A549 (cell line): Measurements from ENCODE around the gene MAMLD1. TPM values are rescaled to one million over a fixed set of nuclear protein-coding genes. Genes with fewer than 3 reads are reported as not detected.

Experiments used
- ATAC-seq, 2 experiments: fragments of 200-7000 bp in 1 of 2; fragments of >200 bp in 1 of 2; cut with Nextera tagmentation in 1 of 2; cut with Tn5 transposase in 1 of 2; 3 replicates each; pipeline versions ENCODE4 v1.8.0 to v1.9.1; 2018 to 2020; ENCODE audit warnings: mild to moderate bottlenecking in 1 of 2, moderate library complexity in 1 of 2
- CTCF ChIA-PET: fragments of 300-600 bp; sonication (Branson Sonifier 250); formaldehyde crosslinking; extraction: SDS; loops from one replicate; lab custom pipeline; 2021; ENCODE audit warnings: antibody characterized with exemption, inconsistent platforms; lab: Yijun Ruan, JAX
- POLR2A ChIA-PET: fragments of 350-600 bp; formaldehyde crosslinking; extraction: SDS; loops from one replicate; lab custom pipeline; 2021; ENCODE audit warnings: antibody characterized with exemption, inconsistent platforms; lab: Yijun Ruan, JAX
- DNase-seq, 2 experiments: peaks; one replicate each; pipeline versions ENCODE4 v3.0.0 to v3.0.0-alpha.2; 2011 to 2016; ENCODE audit warnings: low read depth in 1 of 2, low spot score in 1 of 2
- FAIRE-seq: peaks from 2 replicates; lab custom pipeline; 2011; peaks lifted over from hg19 to GRCh38; lab: Jason Lieb, UNC
- H3K27ac ChIP-seq, 2 experiments: fragments of >200 bp; sonication (Bioruptor Twin); formaldehyde crosslinking; 3 replicates each; pipeline ENCODE4 v1.5.1; 2016 to 2017
- H3K4me1 ChIP-seq: fragments of >200 bp; sonication (Bioruptor Twin); formaldehyde crosslinking; 3 replicates; pipeline ENCODE4 v1.6.1; 2016
- H3K4me2 ChIP-seq: fragments of >200 bp; sonication (Bioruptor Twin); formaldehyde crosslinking; 3 replicates; pipeline ENCODE4 v1.6.1; 2016
- H3K4me3 ChIP-seq: fragments of >200 bp; sonication (Bioruptor Twin); formaldehyde crosslinking; 3 replicates; pipeline ENCODE4 v1.5.1; 2016
- H3K9me3 ChIP-seq: fragments of >200 bp; sonication (Bioruptor Twin); formaldehyde crosslinking; 3 replicates; pipeline ENCODE4 v1.6.1; 2016
- CHD2 ChIP-seq: fragments of 150-350 bp; IDR thresholded peaks from 2 replicates; pipeline ENCODE4 v1.6.1; 2014; ENCODE audit warnings: low read length; ENCODE audit not compliant: partially characterized antibody
- EHF ChIP-seq: fragments of 250-450 bp; sonication (Bioruptor Pico); IDR thresholded peaks from 2 replicates; pipeline ENCODE4 v1.5.0; 2020; ENCODE audit warnings: mild to moderate bottlenecking
- EP300 ChIP-seq, 2 experiments: fragments of >200 bp; sonication (Bioruptor Twin); formaldehyde crosslinking; IDR thresholded peaks; 2 replicates in 1 of 2; 3 replicates in 1 of 2; pipeline ENCODE4 v1.6.1; 2016 to 2017
- ESRRA ChIP-seq: fragments of 150-350 bp; IDR thresholded peaks from 2 replicates; pipeline ENCODE4 v1.6.1; 2014; ENCODE audit warnings: mild to moderate bottlenecking, low read length, borderline replicate concordance
- FOSL2 ChIP-seq, 2 experiments: fragments of 450-650 bp in 1 of 2; fragments of >200 bp in 1 of 2; sonication (Bioruptor Twin) in 1 of 2; formaldehyde crosslinking; IDR thresholded peaks; 2 replicates each; pipeline versions ENCODE4 v1.5.0 to v1.6.1; 2016 to 2020; ENCODE audit warnings: mild to moderate bottlenecking in 1 of 2, moderate library complexity in 1 of 2
- GATA3 ChIP-seq: IDR thresholded peaks from 2 replicates; pipeline ENCODE4 v1.6.1; 2012; ENCODE audit warnings: borderline replicate concordance
- HDAC2 ChIP-seq: fragments of 200-600 bp; sonication (generic); IDR thresholded peaks from 2 replicates; pipeline ENCODE4 v1.6.1; 2016
- HEYL ChIP-seq: fragments of 250-450 bp; sonication (Bioruptor Pico); IDR thresholded peaks from 2 replicates; pipeline ENCODE4 v1.8.0; 2021; ENCODE audit warnings: mild to moderate bottlenecking, moderate library complexity
- HOXB13 ChIP-seq: fragments of 250-450 bp; sonication (Bioruptor Pico); IDR thresholded peaks from 2 replicates; pipeline ENCODE4 v1.5.0; 2020; ENCODE audit warnings: low read depth, mild to moderate bottlenecking, moderate library complexity
- HOXB5 ChIP-seq: fragments of 250-450 bp; sonication (Bioruptor Pico); IDR thresholded peaks from 2 replicates; pipeline ENCODE4 v1.5.0; 2020; ENCODE audit warnings: mild to moderate bottlenecking, moderate library complexity
- MAFK ChIP-seq: fragments of 450-650 bp; IDR thresholded peaks from 2 replicates; pipeline ENCODE4 v1.6.1; 2014; ENCODE audit not compliant: partially characterized antibody
- NR3C1 ChIP-seq: fragments of >200 bp; sonication (Bioruptor Twin); formaldehyde crosslinking; IDR thresholded peaks from 3 replicates; pipeline ENCODE4 v1.6.1; 2017
- PHF8 ChIP-seq: fragments of 200-600 bp; sonication (generic); IDR thresholded peaks from 2 replicates; pipeline ENCODE4 v1.6.1; 2016; ENCODE audit warnings: low read depth, mild to moderate bottlenecking, antibody characterized with exemption, moderate library complexity, borderline replicate concordance
- POLR2A ChIP-seq: IDR thresholded peaks from 2 replicates; pipeline ENCODE4 v1.6.1; 2012; ENCODE audit warnings: mild to moderate bottlenecking, low read length
- RCOR1 ChIP-seq: fragments of 150-350 bp; IDR thresholded peaks from 2 replicates; pipeline ENCODE4 v1.6.1; 2014; ENCODE audit warnings: antibody characterized with exemption, low read length, low read depth
- RFX5 ChIP-seq: fragments of 450-650 bp; IDR thresholded peaks from 2 replicates; pipeline ENCODE4 v1.7.1; 2014; ENCODE audit warnings: antibody characterized with exemption, mild to moderate bottlenecking, moderate library complexity
- SREBF2 ChIP-seq: fragments of 450-650 bp; IDR thresholded peaks from 2 replicates; pipeline ENCODE4 v1.6.1; 2014; ENCODE audit warnings: mild to moderate bottlenecking, moderate library complexity
- ZFP36 ChIP-seq: fragments of 450-650 bp; IDR thresholded peaks from 2 replicates; pipeline ENCODE4 v1.6.1; 2014; ENCODE audit warnings: borderline replicate concordance; ENCODE audit not compliant: partially characterized antibody
- ZNF302 ChIP-seq: fragments of 250-450 bp; sonication (Bioruptor Pico); IDR thresholded peaks from 2 replicates; pipeline ENCODE4 v1.9.0; 2021; ENCODE audit warnings: inconsistent platforms, mild to moderate bottlenecking, moderate library complexity
- WGBS: methylation state at CpG from one replicate; pipeline ENCODE4 v1.1.6; 2017; ENCODE audit errors: missing lambda C conversion rate; 5-methylcytosine and 5-hydroxymethylcytosine counted together
- polyA plus RNA-seq, 4 experiments: library from polyadenylated mRNA; depleted of rRNA in 3 of 4; stranded (reverse); fragments of >200 nt; fragmentation: RNase III in 1 of 4; extraction: RNeasy Plus Mini Kit Qiagen cat#74134 plus additional on column Dnase treatment in 1 of 4; gene quantifications; 2 replicates in 3 of 4; 3 replicates in 1 of 4; pipeline ENCODE4 v1.2.3, GENCODE V29; 2011 to 2017
- TF ChIP-seq, protein P1 (sequence below): fragments of 450-650 bp; IDR thresholded peaks from 2 replicates; pipeline ENCODE4 v1.6.1; 2014; ENCODE audit warnings: antibody characterized with exemption
- TF ChIP-seq, protein P2 (sequence below): fragments of >200 bp; sonication (Bioruptor Twin); formaldehyde crosslinking; IDR thresholded peaks from 2 replicates; pipeline ENCODE4 v1.6.1; 2016
- TF ChIP-seq, protein P3 (sequence below): fragments of 200-600 bp; sonication (generic); IDR thresholded peaks from 2 replicates; pipeline ENCODE4 v1.6.1; 2016; ENCODE audit warnings: antibody characterized with exemption, mild to moderate bottlenecking, moderate library complexity
- TF ChIP-seq, protein P4 (sequence below): fragments of >200 bp; sonication (Bioruptor Twin); formaldehyde crosslinking; IDR thresholded peaks from 3 replicates; pipeline ENCODE4 v1.6.1; 2016
- TF ChIP-seq, protein P5 (sequence below): fragments of 150-350 bp; IDR thresholded peaks from 2 replicates; pipeline ENCODE4 v1.6.1; 2014; ENCODE audit warnings: low read depth, mild to moderate bottlenecking, low read length
- TF ChIP-seq, protein P6 (sequence below): fragments of 250-450 bp; sonication (Bioruptor Pico); IDR thresholded peaks from 2 replicates; pipeline ENCODE4 v1.5.0; 2020; ENCODE audit warnings: low read depth, mild to moderate bottlenecking, moderate library complexity
- TF ChIP-seq, protein P7 (sequence below): IDR thresholded peaks from 2 replicates; pipeline ENCODE4 v1.6.1; 2012; ENCODE audit warnings: low read depth, borderline replicate concordance

Gene MAMLD1
- polyA plus RNA-seq, 2 of the 4 experiments (the other 2 are of a cell fraction) = 1.2 to 2.3 TPM

DNA sequence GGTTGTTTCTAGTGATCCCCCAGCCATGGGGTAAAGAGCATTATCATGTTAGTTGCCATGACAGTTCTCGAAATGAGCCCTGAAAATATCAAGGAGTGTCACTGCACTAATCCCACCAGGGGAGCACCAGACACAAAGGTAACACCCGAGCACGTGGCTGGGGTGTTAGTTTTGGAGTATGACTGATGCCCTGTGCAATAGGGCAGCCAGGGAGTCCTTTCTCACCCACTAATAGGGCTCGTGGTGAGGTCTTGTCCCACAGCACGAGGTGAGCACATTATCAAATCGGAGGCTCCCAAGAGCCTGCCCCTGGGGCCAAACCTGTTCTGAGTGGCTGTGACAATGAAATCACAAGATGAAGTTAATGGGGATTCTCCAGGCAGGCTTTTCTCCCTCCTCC is 9.6 kb downstream of the MAMLD1 start:
- no peaks in the 10 kb centered on the region for H3K4me1 ChIP-seq
- CTCF ChIA-PET = no interaction called here
- ATAC-seq = no peak
- no peak overlapping the region for H3K27ac ChIP-seq
- DNase-seq = no peak
- TF ChIP-seq CHD2 (no peak), NR3C1 (no peak), RFX5 (no peak), GATA3 (no peak), RCOR1 (no peak), SREBF2 (no peak), ZNF302 (CRISPR knock-in tag) (no peak), ZFP36 (no peak), FOSL2 (IDR thresholded peaks at IDR 0.05) (no peak), FOSL2 (CRISPR knock-in tag; IDR thresholded peaks at IDR 0.05) (no peak)
- TF ChIP-seq, protein P1, sequence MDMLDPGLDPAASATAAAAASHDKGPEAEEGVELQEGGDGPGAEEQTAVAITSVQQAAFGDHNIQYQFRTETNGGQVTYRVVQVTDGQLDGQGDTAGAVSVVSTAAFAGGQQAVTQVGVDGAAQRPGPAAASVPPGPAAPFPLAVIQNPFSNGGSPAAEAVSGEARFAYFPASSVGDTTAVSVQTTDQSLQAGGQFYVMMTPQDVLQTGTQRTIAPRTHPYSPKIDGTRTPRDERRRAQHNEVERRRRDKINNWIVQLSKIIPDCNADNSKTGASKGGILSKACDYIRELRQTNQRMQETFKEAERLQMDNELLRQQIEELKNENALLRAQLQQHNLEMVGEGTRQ = no peak
- TF ChIP-seq, protein P2, sequence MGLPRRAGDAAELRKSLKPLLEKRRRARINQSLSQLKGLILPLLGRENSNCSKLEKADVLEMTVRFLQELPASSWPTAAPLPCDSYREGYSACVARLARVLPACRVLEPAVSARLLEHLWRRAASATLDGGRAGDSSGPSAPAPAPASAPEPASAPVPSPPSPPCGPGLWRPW = no peak
- TF ChIP-seq, all 56 proteins: peak for 0
- H3K4me3 ChIP-seq = no peak overlapping the region
- H3K9me3 ChIP-seq = no peaks in the 10 kb centered on the region
- POLR2A ChIA-PET = no interaction called here
- WGBS = 77% methylated on average over 3 of the region's 6 CpGs
- no peak overlapping the region for H3K4me2 ChIP-seq
- FAIRE-seq = no peak

DNA sequence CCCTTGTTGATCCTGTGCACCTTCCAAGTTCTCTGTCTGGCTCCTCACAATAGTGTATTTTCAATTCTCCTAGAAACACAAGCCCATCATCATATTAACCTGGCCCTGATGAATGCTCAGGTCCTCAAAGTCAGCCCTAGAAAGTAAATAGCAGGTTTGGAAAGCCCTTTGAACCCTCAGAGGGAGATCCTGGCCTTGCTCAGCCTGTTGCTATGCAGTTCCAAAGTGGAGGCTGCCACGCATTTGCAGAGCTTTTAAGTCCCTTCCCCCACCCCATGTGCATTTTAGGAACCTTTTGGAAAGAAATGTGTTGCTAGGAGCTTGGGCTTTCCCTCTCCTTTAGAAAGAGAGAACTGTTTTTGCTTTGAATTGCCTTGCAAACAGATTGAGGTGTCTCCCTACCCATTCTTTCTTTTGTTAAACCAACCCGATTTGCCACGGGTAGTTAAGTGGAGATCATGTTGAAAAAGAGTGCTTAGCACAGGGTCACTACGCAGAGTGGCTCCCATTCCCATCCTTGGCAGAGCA is 12.2 kb downstream of the MAMLD1 start:
- FAIRE-seq (no peak), DNase-seq (no peak), ATAC-seq (no peak)
- H3K9me3 ChIP-seq = no peaks in the 10 kb centered on the region
- 88% methylated on average over 4 of the region's 4 CpGs for WGBS
- H3K4me2 ChIP-seq = no peak overlapping the region
- CTCF ChIA-PET = interaction anchor here (1.1 to 3.0 kb wide), 2 partner anchors 9 to 264 kb away, joined by 3 to 15 read pairs; no protein-coding TSS in a partner anchor
- H3K27ac ChIP-seq = no peak overlapping the region
- POLR2A ChIA-PET = no interaction called here
- no peaks in the 10 kb centered on the region for H3K4me1 ChIP-seq
- TF ChIP-seq HOXB5 (CRISPR knock-in tag) (no peak), RCOR1 (no peak), ZFP36 (no peak), HEYL (CRISPR knock-in tag) (no peak), POLR2A (no peak), PHF8 (no peak), EHF (CRISPR knock-in tag) (no peak), EP300 (IDR thresholded peaks at IDR 0.05) (no peak), HOXB13 (CRISPR knock-in tag) (no peak), MAFK (no peak), ESRRA (no peak), NR3C1 (no peak), HDAC2 (no peak)
- TF ChIP-seq, protein P3, sequence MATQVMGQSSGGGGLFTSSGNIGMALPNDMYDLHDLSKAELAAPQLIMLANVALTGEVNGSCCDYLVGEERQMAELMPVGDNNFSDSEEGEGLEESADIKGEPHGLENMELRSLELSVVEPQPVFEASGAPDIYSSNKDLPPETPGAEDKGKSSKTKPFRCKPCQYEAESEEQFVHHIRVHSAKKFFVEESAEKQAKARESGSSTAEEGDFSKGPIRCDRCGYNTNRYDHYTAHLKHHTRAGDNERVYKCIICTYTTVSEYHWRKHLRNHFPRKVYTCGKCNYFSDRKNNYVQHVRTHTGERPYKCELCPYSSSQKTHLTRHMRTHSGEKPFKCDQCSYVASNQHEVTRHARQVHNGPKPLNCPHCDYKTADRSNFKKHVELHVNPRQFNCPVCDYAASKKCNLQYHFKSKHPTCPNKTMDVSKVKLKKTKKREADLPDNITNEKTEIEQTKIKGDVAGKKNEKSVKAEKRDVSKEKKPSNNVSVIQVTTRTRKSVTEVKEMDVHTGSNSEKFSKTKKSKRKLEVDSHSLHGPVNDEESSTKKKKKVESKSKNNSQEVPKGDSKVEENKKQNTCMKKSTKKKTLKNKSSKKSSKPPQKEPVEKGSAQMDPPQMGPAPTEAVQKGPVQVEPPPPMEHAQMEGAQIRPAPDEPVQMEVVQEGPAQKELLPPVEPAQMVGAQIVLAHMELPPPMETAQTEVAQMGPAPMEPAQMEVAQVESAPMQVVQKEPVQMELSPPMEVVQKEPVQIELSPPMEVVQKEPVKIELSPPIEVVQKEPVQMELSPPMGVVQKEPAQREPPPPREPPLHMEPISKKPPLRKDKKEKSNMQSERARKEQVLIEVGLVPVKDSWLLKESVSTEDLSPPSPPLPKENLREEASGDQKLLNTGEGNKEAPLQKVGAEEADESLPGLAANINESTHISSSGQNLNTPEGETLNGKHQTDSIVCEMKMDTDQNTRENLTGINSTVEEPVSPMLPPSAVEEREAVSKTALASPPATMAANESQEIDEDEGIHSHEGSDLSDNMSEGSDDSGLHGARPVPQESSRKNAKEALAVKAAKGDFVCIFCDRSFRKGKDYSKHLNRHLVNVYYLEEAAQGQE = no peak
- TF ChIP-seq, protein P4, sequence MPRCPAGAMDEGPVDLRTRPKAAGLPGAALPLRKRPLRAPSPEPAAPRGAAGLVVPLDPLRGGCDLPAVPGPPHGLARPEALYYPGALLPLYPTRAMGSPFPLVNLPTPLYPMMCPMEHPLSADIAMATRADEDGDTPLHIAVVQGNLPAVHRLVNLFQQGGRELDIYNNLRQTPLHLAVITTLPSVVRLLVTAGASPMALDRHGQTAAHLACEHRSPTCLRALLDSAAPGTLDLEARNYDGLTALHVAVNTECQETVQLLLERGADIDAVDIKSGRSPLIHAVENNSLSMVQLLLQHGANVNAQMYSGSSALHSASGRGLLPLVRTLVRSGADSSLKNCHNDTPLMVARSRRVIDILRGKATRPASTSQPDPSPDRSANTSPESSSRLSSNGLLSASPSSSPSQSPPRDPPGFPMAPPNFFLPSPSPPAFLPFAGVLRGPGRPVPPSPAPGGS = no peak
- TF ChIP-seq, protein P5, sequence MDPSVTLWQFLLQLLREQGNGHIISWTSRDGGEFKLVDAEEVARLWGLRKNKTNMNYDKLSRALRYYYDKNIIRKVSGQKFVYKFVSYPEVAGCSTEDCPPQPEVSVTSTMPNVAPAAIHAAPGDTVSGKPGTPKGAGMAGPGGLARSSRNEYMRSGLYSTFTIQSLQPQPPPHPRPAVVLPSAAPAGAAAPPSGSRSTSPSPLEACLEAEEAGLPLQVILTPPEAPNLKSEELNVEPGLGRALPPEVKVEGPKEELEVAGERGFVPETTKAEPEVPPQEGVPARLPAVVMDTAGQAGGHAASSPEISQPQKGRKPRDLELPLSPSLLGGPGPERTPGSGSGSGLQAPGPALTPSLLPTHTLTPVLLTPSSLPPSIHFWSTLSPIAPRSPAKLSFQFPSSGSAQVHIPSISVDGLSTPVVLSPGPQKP = no peak
- TF ChIP-seq, protein P6, sequence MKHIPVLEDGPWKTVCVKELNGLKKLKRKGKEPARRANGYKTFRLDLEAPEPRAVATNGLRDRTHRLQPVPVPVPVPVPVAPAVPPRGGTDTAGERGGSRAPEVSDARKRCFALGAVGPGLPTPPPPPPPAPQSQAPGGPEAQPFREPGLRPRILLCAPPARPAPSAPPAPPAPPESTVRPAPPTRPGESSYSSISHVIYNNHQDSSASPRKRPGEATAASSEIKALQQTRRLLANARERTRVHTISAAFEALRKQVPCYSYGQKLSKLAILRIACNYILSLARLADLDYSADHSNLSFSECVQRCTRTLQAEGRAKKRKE (CRISPR knock-in tag) = no peak
- TF ChIP-seq, protein P7, sequence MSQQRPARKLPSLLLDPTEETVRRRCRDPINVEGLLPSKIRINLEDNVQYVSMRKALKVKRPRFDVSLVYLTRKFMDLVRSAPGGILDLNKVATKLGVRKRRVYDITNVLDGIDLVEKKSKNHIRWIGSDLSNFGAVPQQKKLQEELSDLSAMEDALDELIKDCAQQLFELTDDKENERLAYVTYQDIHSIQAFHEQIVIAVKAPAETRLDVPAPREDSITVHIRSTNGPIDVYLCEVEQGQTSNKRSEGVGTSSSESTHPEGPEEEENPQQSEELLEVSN = no peak
- H3K4me3 ChIP-seq = no peak overlapping the region
